WERI-Rb-1 (cell line): ENCODE measurements around the gene CAGE1.

Experiments used
- DNase-seq: peaks from one replicate; pipeline ENCODE4 v3.0.0-alpha.2; 2020
- H3K27ac ChIP-seq: fragments of 250-450 bp; sonication (Bioruptor Pico); 2 replicates; pipeline ENCODE4 v1.5.1; 2020; ENCODE audit warnings: mild to moderate bottlenecking, moderate library complexity
- H3K27me3 ChIP-seq: fragments of 250-450 bp; sonication (Bioruptor Pico); 2 replicates; pipeline ENCODE4 v1.5.1; 2021; ENCODE audit warnings: mild to moderate bottlenecking, low read depth, moderate library complexity; ENCODE audit not compliant: insufficient read depth, severe bottlenecking
- H3K36me3 ChIP-seq: fragments of 250-450 bp; sonication (Bioruptor Pico); 2 replicates; pipeline ENCODE4 v1.5.1; 2020; ENCODE audit warnings: mild to moderate bottlenecking, moderate library complexity
- H3K4me3 ChIP-seq: 2 replicates; pipeline ENCODE4 v1.5.1; 2011; ENCODE audit warnings: low read depth, mild to moderate bottlenecking, control low read depth, low read length
- H3K9me3 ChIP-seq: fragments of 250-450 bp; sonication (Bioruptor Pico); 2 replicates; pipeline ENCODE4 v1.5.1; 2021; ENCODE audit warnings: mild to moderate bottlenecking, moderate library complexity; ENCODE audit not compliant: severe bottlenecking
- TF ChIP-seq, protein P1 (sequence below): IDR thresholded peaks from 2 replicates; pipeline ENCODE4 v1.5.1; 2011; ENCODE audit warnings: low read depth, mild to moderate bottlenecking, control low read depth, inconsistent platforms, low read length

The CAGE1 gene

DNA sequence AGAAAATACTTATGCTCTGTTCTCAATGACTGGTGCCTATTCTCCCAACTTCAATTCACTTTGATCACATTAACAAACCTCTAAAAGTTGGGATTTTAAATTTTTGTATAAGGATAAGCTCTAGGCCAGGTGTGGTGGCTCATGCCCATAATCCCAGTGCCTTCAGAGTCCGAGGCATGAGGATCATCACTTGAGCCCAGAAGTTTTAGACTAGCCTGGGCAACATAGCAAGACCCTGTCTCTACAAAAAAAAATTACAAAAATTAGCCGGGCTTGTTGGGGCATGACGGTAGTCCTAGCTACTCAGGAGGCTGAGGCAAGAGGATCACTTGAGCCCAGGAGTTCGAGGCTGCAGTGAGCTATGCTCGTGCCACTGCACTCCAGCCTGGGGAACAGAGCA, 80.5 kb downstream of the CAGE1 start:
- H3K4me3 ChIP-seq, result no peak overlapping the region
- no peak for DNase-seq
- no peaks in the 10 kb centered on the region for H3K27me3 ChIP-seq
- TF ChIP-seq, protein P1, sequence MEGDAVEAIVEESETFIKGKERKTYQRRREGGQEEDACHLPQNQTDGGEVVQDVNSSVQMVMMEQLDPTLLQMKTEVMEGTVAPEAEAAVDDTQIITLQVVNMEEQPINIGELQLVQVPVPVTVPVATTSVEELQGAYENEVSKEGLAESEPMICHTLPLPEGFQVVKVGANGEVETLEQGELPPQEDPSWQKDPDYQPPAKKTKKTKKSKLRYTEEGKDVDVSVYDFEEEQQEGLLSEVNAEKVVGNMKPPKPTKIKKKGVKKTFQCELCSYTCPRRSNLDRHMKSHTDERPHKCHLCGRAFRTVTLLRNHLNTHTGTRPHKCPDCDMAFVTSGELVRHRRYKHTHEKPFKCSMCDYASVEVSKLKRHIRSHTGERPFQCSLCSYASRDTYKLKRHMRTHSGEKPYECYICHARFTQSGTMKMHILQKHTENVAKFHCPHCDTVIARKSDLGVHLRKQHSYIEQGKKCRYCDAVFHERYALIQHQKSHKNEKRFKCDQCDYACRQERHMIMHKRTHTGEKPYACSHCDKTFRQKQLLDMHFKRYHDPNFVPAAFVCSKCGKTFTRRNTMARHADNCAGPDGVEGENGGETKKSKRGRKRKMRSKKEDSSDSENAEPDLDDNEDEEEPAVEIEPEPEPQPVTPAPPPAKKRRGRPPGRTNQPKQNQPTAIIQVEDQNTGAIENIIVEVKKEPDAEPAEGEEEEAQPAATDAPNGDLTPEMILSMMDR, result no peak
- no peaks in the 10 kb centered on the region for H3K9me3 ChIP-seq
- no peak overlapping the region for H3K27ac ChIP-seq
- H3K36me3 ChIP-seq, result peaks cover 73% of the 10 kb centered on the region

DNA sequence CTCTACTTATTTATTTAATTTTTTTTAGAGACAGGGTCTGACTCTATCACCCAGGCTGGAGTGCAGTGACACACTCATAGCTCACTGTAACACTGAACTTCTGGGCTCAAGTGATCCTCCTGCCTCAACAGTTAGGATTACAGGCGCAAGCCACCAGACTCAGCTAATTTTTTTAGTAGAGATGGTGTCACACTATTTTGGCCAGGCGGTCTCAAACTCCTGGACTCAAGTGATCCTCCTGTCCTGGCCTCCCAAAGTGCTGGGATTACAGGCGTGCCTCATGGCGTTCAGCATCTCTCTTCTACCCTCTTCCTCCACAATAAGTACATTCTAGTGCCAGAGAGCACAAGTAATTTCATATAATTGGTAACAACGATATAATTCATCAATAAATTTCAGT, 82.0 kb downstream of the CAGE1 start:
- Histone ChIP-seq H3K36me3 (peaks cover 84% of the 10 kb centered on the region), H3K27me3 (no peaks in the 10 kb centered on the region), H3K4me3 (no peak overlapping the region), H3K27ac (no peak overlapping the region), H3K9me3 (no peaks in the 10 kb centered on the region)
- TF ChIP-seq, protein P1, result no peak
- DNase-seq, result no peak

DNA sequence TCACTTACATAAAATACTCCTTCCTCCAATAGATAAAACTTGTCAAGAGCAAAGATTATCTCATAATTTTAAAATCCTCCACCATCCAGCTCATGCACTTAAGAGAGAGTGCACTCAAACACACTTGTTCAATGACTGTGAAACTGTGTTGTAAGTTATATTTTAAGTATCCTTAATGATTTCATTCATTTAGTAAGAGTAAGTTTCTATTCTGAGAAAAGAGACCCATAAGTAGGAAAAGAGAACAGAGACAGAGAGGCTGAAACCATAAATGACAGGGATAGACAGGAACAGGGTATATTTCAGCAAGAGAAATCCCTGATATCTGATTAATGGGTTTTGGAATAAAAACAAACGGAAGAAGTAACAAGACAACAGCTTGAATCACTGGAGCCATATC, 84.7 kb downstream of the CAGE1 start:
- TF ChIP-seq, protein P1, result no peak

DNA sequence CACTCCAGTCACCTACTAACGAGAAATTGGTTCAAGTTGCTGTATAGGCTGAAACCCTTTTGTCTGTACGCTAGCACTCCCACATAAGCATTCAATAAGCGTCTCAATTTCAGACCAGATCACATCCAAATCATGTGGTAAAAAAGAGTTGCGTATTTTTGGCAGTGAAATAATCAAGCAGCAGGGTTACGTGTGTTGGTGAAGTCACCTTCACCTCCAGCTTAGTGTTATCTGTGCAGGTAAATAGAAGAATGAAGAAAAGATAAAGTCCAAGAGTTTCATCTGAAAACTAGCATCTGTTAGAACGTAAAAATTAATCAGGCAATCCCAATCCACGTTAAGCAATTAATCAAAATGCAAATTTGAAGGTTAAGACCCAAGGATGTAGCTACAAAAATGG, 87.8 kb downstream of the CAGE1 start:
- Histone ChIP-seq H3K4me3 (no peak overlapping the region), H3K9me3 (no peaks in the 10 kb centered on the region), H3K36me3 (peaks cover 97% of the 10 kb centered on the region), H3K27ac (no peak overlapping the region), H3K27me3 (no peaks in the 10 kb centered on the region)
- no peak for DNase-seq
- TF ChIP-seq, protein P1, result no peak

More for the DNA sequence above, 84.7 kb downstream of the CAGE1 start:
- DNase-seq, result no peak
- H3K27me3 ChIP-seq, result no peaks in the 10 kb centered on the region
- H3K9me3 ChIP-seq, result no peaks in the 10 kb centered on the region
- H3K36me3 ChIP-seq, result peaks cover 98% of the 10 kb centered on the region
- no peak overlapping the region for H3K4me3 ChIP-seq
- H3K27ac ChIP-seq, result no peak overlapping the region

DNA sequence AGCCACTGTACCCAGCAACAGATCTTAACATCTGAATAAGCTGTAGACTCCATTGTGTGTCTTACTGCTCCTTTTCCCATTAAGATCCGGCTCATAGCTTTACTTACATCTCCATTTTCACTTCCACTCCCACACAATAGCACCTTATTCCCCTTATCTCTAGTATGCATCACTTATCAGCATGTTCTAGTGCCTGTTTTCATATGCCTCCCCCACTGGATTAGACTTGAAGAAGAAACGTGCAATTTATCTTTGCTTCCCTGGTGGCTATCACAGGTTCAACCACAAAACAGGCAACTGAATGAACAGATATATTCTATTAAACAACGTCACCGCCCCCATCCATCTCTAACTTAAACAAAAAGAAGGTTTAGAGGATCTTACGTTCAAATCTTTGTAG, 88.6 kb downstream of the CAGE1 start:
- Histone ChIP-seq H3K4me3 (no peak overlapping the region), H3K36me3 (peaks cover 97% of the 10 kb centered on the region), H3K27ac (no peak overlapping the region), H3K27me3 (no peaks in the 10 kb centered on the region), H3K9me3 (no peaks in the 10 kb centered on the region)
- TF ChIP-seq, protein P1, result no peak
- DNase-seq, result no peak

DNA sequence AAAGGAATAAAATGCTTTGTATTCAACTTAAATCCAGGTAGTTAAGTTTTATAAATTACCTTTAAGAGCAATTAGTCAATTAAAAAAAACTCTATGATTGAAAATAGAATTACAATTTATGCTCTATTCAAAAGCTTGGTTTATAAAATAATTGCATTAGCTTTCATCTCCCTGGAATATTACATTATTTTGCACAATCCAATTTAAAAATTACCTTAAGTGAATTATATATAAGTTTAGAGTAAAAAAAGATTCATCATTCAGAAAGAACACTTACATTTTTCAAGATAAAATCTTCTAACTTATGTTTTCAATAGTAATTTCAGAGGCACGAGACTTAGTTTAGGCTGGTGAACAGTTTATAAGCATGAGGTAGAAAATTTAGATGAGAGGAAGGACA, 91.4 kb downstream of the CAGE1 start:
- no peak overlapping the region for H3K27ac ChIP-seq
- peaks cover 97% of the 10 kb centered on the region for H3K36me3 ChIP-seq
- TF ChIP-seq, protein P1, result no peak
- no peaks in the 10 kb centered on the region for H3K27me3 ChIP-seq
- no peak overlapping the region for H3K4me3 ChIP-seq
- no peak for DNase-seq
- H3K9me3 ChIP-seq, result no peaks in the 10 kb centered on the region
